ENCODE measurements around the gene B3GAT3. TPM values are rescaled to one million over a fixed set of nuclear protein-coding genes. Genes with fewer than 3 reads are reported as not detected.

Gene B3GAT3
- total and polyA plus RNA-seq, 2 donors (not counting 3 experiments of a cell fraction or from before 2014, with no cell fraction given), result 31.6 to 37.2 TPM

- dilution Hi-C loops (cut with MboI; ENCODE audit: extremely low pct_ligation_motif_present, low sequenced_read_pairs), result no loop called here
- H3K36me3 ChIP-seq (ENCODE audit: control insufficient read depth in 2 of 2, extremely low read depth in 1 of 2, insufficient read depth in 2 of 2, low read length in 2 of 2), result peaks cover 0 to 2% of the 10 kb centered on the region in 2 experiments
Observed at GRCh38 chr11:62664405-62665074, 42.8 kb upstream of the B3GAT3 start.

More at GRCh38 chr11:62664405-62665074, 42.8 kb upstream of the B3GAT3 start:
- H3K27me3 ChIP-seq (ENCODE audit: control insufficient read depth in 2 of 2, insufficient read depth in 2 of 2, low read length in 2 of 2), result no peaks in the 10 kb centered on the region
- ChIA-PET CTCF (interaction anchor here (0.9 to 2.5 kb wide), 15 partner anchors 9 to 270 kb away, joined by 3 to 15 read pairs (median 7); partner anchors contain the start of genes B3GAT3, BSCL2, GNG3 and INTS5), POLR2A (interaction anchor here (0.6 to 2.2 kb wide), 38 partner anchors 10 to 326 kb away, joined by 3 to 71 read pairs (median 6); partner anchors contain the start of genes AHNAK, B3GAT3, EEF1G and EML3)
- H3K9me1 ChIP-seq (replicated peaks; ENCODE audit: control insufficient read depth, extremely low read depth, insufficient read depth, low read length), result no peaks in the 10 kb centered on the region
- no peaks in the 10 kb centered on the region for H3K9me3 ChIP-seq (replicated peaks; ENCODE audit: control insufficient read depth, insufficient read depth, low read length)
- no peaks in the 10 kb centered on the region for H4K20me1 ChIP-seq (replicated peaks; ENCODE audit: control insufficient read depth, extremely low read depth, insufficient read depth, low read length)
- intact Hi-C loops (cut with micrococcal nuclease), result loop anchor here (1.0 to 5.0 kb wide), 4 partner anchors 11 to 52 kb away; partner anchors contain the start of genes BSCL2, EML3, GNG3 and INTS5
- H3K79me2 ChIP-seq (ENCODE audit: control insufficient read depth, insufficient read depth, low read length), result peaks cover 31% of the 10 kb centered on the region
- TSS peak; percentile 53 for BruUV-seq (replicated peaks)
- H3K4me2 ChIP-seq (ENCODE audit: insufficient read depth, low read length), result peak overlapping the region; percentile 39
- H2AFZ ChIP-seq (ENCODE audit: low read depth, low read length), result peak overlapping the region; percentile 4
- peaks cover 16% of the 10 kb centered on the region for H3K4me1 ChIP-seq (ENCODE audit: control insufficient read depth, extremely low read depth, insufficient read depth, low read length)
- DNase-seq (ENCODE audit: low read depth, low spot score) (no peak), FAIRE-seq (peak; percentile 53)
- H3K27ac ChIP-seq (ENCODE audit: insufficient read depth, low read depth, low read length), result peak overlapping the region; percentile 6
- TF ChIP-seq POLR2AphosphoS5 (IDR thresholded peaks at IDR 0.05; ENCODE audit: insufficient read depth, low read depth, low read length) (no peak), CTCF (IDR thresholded peaks at IDR 0.05; ENCODE audit: extremely low read depth in 1 of 2, insufficient read depth in 1 of 2, low read depth in 1 of 2, low read length in 2 of 2) (no peak), MAX (IDR thresholded peaks at IDR 0.05; ENCODE audit: insufficient read depth, insufficient read length) (no peak), GATA2 (IDR thresholded peaks at IDR 0.05; ENCODE audit: insufficient read depth, insufficient read length, low read depth, low read length) (no peak), JUN (IDR thresholded peaks at IDR 0.05; ENCODE audit: borderline replicate concordance, insufficient read depth, insufficient read length, low read depth) (no peak), MYC (IDR thresholded peaks at IDR 0.05; ENCODE audit: low read depth, low read length) (no peak), EZH2 (IDR thresholded peaks at IDR 0.05; ENCODE audit: borderline replicate concordance, low read depth, low read length, severe bottlenecking) (no peak), POLR2A (IDR thresholded peaks at IDR 0.05; ENCODE audit: low read depth, low read length) (no peak), FOS (IDR thresholded peaks at IDR 0.05; ENCODE audit: borderline replicate concordance, insufficient read depth, low read length) (no peak)
- peak overlapping the region; percentile 69 for H3K9ac ChIP-seq (replicated peaks; ENCODE audit: extremely low read depth, insufficient read depth, low read length)
- peak overlapping the region; percentile 42 to 83 (median 59) for H3K4me3 ChIP-seq (replicated peaks in 1 of 3; ENCODE audit: insufficient read depth in 1 of 3, low read depth in 1 of 3, low read length in 3 of 3)

Measured in endothelial cell of umbilical vein (primary cell).